Activated T-cell treated with anti-CD3 and anti-CD28 coated beads for 4 hours (primary cell): ENCODE measurements around the gene SEPTIN11.

Experiments
- DNase-seq: peaks from one replicate; pipeline ENCODE4 v3.0.0-alpha.2; 2020

The SEPTIN11 gene

GRCh38 chr4:76982638-76983584 is 33.4 kb downstream of the SEPTIN11 start:
- no peak for DNase-seq

DNA sequence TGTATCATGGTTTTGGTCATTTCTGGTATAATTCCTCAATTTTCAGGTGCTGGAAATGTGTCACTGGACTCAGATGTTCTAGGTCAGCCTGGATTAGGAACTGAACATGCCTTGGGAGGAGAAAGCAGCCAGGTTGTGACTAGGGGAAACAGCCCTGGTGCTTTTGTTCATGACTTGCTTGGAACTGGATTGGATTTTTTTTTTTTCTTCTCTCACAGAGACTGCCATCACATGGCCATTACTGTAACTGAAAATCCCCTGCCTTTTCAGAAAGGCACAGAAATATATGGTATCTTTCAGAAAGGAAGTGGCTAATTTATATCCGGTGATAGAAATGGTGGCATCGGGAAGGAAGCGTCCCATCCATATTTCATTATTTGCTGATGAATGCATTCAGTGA is 34.6 kb downstream of the SEPTIN11 start:
- DNase-seq: no peak

GRCh38 chr4:76984788-76985211 is 35.2 kb downstream of the SEPTIN11 start:
- DNase-seq: no peak

GRCh38 chr4:76987153-76987591 is 37.6 kb downstream of the SEPTIN11 start:
- no peak for DNase-seq

DNA sequence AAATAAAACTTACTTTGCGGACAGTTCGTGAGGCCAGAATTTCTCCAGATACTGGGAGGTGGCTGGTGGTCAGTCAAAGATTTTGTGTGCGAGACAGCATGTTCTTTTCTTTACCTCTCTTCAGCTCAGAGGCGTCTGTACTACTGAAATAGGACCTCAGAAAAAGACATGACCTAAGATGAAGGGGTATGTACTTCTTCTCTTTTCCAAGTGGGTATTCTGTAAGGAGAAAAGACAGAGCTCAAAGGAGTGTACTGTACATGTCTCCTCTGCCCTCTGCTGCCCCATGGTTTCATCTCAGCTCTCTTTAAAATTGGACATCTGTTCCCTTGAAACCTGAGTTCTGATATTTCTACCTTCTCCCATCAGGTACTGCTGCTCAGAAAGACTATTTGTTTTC is 38.1 kb downstream of the SEPTIN11 start:
- no peak for DNase-seq

- peak; percentile 23 for DNase-seq
These were observed 40.0 kb downstream of the SEPTIN11 start for GRCh38 chr4:76989391-76990061.

DNA sequence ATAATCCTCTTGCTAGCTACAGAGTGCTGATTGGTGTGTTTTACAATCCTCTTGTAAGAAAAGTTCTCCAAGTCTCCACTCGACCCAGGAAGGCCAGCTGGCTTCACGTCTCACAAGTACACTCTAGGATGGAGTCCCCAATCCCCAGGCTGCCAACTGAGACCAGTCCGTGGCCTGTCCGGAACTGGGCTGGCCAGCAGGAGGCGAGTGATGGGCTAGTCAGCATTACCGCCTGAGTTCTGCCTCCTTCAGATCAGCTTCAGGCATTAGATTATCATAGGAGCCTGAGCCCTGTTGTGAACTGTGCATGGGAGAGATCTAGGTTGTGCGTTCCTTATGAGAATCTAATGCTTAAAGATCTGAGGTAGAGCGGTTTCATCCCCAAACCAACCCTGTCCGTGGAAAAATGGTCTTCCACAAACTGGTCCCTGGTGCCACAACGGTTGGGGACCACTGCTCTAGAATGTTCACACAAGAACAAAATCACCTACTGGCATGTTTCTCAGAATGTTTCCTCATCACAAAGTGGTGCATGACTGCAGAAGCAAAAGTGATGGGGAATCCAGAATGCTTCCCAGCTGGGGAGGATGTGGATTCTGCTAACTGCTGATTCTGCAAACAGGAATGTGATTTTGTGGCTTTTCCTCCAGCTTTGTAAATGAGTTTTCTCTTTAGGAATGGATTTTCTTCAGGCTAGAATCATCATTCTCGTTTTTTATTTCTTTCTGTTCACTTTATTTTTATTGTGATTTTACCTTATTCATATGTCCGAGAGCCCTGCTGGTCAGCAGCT is 40.9 kb downstream of the SEPTIN11 start:
- DNase-seq: no peak

DNA sequence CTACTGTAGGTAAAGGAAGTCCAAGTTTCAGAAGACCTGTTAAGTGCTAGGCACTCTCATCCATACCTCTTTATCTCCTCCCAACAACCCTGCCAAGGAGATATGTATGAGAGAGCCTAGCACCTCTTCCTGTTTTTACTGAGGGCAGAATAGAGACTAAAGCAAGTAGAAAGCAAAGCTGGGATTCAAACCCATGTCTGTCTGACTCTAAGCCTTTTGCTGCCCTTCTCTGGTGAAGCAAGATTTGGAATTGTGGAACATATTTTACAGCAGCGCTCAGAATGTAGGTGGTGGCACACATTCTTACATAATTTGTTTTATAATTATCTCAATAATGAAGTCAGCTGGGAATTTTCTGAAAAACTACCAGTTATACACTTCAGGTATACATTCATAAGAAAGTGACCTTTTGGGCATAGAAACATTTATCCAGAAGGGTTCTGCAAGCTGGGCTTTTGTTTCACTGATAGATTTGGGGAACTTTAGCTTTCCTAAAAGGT is 41.7 kb downstream of the SEPTIN11 start:
- DNase-seq: no peak

DNA sequence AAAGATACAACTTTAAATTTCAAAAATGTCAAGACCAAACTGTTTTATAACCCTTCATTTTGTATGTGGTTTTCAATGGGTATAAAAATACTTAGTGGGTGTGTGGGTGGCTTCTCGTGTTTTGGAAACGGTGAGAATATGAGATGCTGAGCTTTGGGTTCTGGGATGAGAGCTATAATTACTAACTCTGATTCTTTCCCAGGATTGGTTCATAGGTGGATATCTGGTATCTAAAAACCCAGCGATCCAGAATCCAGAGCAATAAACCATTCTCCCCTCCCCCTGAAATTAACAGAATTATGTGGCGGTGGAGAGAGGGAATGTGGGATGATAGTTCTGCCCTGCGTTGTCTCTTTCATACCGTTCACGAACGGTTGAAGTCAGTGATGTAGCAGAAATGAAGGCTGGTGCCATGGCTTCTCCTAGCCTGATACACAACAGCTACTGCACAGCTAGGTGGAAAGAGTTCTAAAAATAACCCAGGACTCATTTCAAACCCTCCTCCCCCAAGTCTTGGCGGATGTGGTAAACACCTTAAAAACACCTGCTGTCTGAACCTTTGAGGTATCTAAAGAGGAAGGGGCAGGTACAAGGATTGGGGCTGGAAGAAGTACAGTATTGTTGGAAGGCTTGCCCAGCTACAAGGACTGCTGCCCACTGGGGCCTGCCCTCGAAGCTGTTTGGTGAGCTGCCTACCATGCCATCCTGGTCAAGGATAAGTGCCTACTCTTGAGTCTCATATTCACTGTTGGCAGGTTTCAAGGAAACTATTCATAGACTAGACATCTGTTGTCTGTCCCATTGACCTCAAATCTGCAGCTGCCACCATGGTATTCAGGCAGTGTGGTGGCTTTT is 44.5 kb downstream of the SEPTIN11 start:
- peak; percentile 29 for DNase-seq

DNA sequence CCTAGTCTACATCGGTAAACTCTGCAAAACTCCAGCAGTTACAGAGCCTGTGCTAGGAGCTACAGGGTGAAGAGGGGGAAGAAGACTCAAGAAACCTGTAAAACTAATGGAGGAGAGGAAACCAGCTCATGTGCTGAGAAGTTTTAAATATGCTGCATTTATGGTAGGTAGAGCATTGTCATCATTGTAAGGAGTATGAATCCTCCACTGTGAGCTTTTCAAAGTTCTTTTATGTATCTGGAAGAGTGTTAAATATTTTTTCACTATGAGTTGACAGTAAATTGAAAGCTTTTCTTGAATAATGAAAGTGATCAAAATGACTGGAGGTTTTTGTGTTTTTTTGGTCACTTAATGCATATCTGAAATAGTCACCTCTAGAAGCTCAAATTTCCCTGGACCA is 46.2 kb downstream of the SEPTIN11 start:
- DNase-seq: no peak

GRCh38 chr4:76996445-76996844 is 46.9 kb downstream of the SEPTIN11 start:
- DNase-seq: no peak

DNA sequence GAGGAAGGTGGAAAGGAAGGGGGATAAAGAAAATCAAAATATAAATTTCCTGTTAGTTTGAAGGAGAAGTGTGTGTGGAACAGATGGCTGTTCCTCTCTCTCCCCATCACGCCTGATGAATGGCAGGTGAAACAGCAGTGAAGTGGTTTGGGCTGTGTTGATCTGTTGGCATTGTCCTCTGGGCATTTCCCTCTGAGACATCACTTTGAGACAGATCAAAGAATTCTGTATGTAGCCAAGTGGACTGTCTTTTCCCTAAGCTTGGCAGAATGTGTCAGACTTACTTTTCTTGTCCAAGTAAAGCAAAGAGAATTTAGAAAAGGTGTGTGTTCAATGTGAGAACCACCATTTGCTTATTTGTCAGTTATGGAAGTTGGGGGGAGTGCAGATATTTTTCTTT is 47.5 kb downstream of the SEPTIN11 start:
- DNase-seq: no peak

DNA sequence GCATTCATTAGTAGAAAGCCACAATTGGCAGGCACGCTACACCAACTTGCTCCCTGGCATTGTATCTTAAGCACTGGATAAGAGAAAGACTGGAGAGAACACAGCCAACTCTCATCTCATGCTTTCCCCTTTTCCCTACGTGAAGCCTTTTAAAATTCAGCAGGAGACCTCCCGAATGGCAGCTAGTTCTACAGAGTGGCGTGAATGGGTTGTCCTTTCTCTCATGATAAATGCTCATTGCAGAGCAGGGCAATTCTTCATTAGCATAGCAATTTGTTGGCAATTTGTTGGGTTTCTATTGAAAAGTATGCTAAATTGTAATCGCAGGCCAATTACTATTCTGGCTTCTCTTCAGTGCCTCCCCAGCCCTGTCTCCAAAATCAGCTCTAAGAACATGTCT is 48.0 kb downstream of the SEPTIN11 start:
- no peak for DNase-seq

- no peak for DNase-seq
These were observed 48.8 kb downstream of the SEPTIN11 start for GRCh38 chr4:76998251-76998901.
